Stimulated activated CD4-positive, alpha-beta T cell treated with anti-CD3 and anti-CD28 coated beads, Interleukin-4, amount 100 ng/mL, for 1 hour (primary cell): ENCODE measurements around the gene CLASP1.
"Not testable (repeated sequence)": the region's sequence is repeated elsewhere in the genome, so short reads cannot be mapped to it uniquely, and the experiment has no call there.

Source experiments
- DNase-seq: peaks from one replicate; pipeline ENCODE4 v3.0.0-alpha.2; 2020

CLASP1 gene

GRCh38 chr2:121303531-121304263 is 345.6 kb downstream of the CLASP1 start:
- DNase-seq: no peak

DNA sequence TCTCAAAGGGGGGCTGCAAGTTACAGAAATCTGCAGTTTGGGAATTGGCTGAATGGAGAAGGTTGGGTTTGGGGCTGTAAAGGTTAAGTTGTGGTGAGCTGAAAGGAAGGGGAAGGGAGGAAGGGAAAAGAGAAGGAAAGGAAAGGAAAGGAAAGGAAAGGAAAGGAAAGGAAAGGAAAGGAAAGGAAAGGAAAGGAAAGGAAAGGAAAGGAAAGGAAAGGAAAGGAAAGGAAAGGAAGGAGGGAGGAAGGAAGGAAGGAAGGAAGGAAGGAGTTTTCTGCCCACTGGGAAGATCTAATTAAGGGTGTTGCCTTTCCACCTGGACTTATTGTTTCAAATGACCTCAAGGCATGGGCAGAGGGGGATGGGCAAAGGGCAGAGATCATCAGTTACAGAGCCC is 348.1 kb downstream of the CLASP1 start:
- DNase-seq: not testable (repeated sequence)

DNA sequence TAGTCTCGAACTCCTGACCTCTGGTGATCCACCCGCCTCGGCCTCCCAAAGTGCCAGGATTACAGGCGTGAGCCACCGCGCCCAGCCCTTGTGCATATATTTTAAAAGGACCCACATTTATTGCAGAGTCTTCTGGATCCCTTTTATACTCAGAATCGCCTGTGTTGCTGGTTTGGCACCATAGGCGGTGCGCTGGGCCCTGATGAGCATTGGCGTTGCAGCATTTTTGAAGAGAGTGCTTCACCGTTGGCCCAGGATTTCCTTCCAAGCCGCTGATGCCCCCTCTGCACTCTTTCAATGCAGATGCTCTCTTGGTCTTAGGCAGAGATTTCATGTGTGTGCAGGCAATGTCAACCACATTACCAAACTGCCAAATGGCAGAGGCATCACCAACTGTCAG is 350.8 kb downstream of the CLASP1 start:
- DNase-seq: no peak

- DNase-seq: not testable (repeated sequence)
Observed at GRCh38 chr2:121297866-121298265, 351.4 kb downstream of the CLASP1 start.

DNA sequence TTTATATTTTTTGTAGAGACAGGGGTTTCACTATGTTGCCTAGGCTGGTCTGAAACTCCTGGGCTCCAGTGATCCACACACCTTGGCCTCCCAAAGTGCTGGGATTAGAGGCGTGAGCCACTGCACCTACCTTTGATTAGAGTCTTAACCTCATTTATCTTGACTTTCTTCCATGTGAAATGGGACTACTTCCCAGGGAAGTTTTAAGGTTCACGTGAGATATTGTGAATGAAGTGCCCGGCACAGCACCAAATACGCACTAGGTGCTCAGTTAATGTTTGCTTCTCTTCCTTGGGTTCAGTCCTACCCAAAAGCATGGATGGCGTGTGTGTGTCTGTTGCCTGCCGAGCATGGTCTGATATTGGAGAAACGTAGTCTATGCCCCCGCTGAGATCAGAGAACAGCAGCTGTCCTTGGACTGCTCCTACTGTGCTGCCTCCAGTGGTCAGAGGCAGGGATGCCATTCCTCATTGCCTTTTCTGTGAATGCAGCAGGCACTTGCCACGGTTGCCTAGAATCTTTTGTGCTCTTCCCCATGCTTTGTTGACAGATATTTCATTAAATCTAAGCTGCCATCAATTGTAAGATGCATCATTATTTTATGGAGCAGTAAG is 351.9 kb downstream of the CLASP1 start:
- no peak for DNase-seq

GRCh38 chr2:121295911-121296650 is 353.2 kb downstream of the CLASP1 start:
- no peak for DNase-seq

- DNase-seq: no peak
Observed at GRCh38 chr2:121294881-121295840, 354.1 kb downstream of the CLASP1 start.

- DNase-seq: no peak
Observed at GRCh38 chr2:121293450-121294325, 355.6 kb downstream of the CLASP1 start.

GRCh38 chr2:121291251-121291580 is 358.0 kb downstream of the CLASP1 start:
- DNase-seq: no peak

- no peak for DNase-seq
Observed at GRCh38 chr2:121289271-121289670, 360.0 kb downstream of the CLASP1 start.

DNA sequence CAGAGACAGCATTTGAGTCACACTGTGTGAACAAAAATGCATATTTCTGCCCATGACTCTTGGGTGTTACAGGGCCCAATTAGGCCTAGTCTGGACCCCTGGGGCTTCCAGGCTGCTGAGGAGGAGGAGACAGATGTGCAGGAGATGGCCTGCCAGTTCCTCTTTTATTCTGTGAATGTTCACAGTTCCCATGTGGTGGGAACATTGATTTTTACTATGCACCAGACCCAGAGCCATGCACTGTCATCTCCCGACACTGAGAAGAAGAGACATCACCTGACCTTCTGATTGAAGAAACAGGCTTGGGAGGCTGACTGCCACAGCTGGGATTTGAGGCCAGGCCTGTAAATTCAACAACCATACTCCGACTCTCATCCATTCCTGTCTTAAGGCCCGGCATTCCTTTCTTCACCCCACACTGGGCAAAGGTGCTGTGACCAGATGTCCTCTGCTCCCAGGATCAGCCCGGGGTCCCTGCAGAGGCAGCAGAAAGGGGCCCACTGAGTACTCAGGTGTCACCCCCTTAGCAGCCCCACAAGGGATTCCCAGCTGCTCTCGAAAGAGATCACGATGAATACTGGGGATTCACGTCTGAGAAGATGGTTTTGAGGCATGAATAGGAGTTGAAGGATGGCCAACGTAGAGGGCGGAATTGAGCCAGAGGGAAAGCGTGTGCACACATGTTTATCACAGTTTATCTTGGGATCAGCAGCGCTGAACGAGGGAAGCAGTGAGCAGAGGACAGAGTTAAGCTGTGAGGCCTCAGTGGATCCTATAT is 360.6 kb downstream of the CLASP1 start:
- no peak for DNase-seq

- DNase-seq: no peak
Observed at GRCh38 chr2:121287956-121288355, 361.3 kb downstream of the CLASP1 start.
